ENCODE results near the gene LSM5.

Gene LSM5

DNA sequence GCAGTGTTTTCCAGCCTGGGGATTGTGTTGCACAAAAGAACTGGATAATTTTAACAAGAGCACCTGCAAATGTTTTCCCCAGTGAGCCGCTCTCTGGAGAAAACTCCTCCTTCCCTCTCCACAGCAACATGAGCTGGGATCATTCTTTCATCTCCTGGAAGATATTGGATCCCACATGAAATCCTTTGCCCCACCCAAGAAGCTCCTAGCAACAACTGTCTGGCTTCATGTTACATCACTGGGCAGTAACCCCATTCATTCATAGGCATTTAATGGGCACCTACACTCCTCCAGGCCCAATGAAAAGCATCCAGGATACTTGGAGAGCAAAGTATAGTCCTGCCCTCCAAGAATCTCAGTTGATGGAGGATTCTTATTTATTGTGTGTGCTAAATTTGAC lies 27.2 kb downstream of the LSM5 start:
- no peaks in the 10 kb centered on the region for H3K9me3 ChIP-seq (ENCODE audit: control insufficient read depth, insufficient read depth, low read length)
- H3K27ac ChIP-seq (ENCODE audit: low read length): no peak overlapping the region
- WGBS (ENCODE audit: insufficient coverage, insufficient read length): no CpG with 5 or more reads among the region's 1 CpG
- DNase-seq (ENCODE audit: low read depth, low spot score): no peak
- H3K4me3 ChIP-seq (ENCODE audit: low read length): no peak overlapping the region
- no peaks in the 10 kb centered on the region for H3K27me3 ChIP-seq (ENCODE audit: control insufficient read depth, insufficient read depth, low read length)
- H3K36me3 ChIP-seq (ENCODE audit: control insufficient read depth, insufficient read depth, low read length): no peaks in the 10 kb centered on the region
- H3K4me1 ChIP-seq (ENCODE audit: control insufficient read depth, insufficient read depth, low read length): peaks cover 1% of the 10 kb centered on the region; the same call in 1 of the 2 replicates

DNA sequence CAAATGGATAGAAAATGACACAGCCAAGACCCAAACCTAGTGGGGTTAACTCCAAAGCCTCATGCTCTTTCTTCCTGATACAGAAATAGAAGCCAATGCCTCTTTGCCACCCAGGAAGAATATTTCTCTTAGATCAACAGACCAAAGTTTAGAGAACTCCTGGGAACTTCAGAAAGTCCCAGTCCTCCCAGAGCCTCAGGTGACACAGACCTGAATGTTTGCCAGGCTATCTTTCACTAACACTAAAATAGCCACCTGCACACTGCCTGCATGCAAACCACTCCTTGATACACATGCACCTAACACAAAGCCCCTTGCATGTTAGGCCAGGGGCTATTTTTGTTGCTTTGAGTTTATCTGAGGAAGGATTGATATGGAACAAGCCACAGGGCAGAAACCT lies 27.7 kb downstream of the LSM5 start:
- Histone ChIP-seq H3K9me3 (ENCODE audit: control insufficient read depth, insufficient read depth, low read length) (no peaks in the 10 kb centered on the region), H3K27ac (ENCODE audit: low read length) (no peak overlapping the region), H3K4me3 (ENCODE audit: low read length) (no peak overlapping the region), H3K27me3 (ENCODE audit: control insufficient read depth, insufficient read depth, low read length) (no peaks in the 10 kb centered on the region), H3K36me3 (ENCODE audit: control insufficient read depth, insufficient read depth, low read length) (no peaks in the 10 kb centered on the region), H3K4me1 (ENCODE audit: control insufficient read depth, insufficient read depth, low read length) (peaks cover 1% of the 10 kb centered on the region; the same call in 1 of the 2 replicates)
- no peak for DNase-seq (ENCODE audit: low read depth, low spot score)

DNA sequence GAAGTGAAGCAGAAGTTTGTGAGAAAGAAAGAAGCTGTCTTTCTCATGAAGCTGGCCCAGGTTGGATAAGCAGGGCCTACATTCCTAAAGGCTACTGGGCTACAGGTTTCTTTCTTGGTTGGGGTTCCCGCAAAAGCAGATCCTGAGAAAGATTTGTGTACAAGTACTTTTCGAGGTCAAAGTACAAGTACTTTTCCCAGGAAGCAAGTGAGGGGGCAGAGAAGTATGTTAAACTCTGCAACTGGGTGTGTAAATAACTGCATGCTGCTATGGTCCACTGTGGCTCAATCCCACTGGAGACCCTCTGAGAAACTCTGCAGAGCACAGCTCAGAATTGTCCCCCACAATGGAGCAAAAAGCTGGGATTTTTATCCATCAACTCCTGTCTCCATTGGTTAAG lies 28.7 kb downstream of the LSM5 start:
- Histone ChIP-seq H3K9me3 (ENCODE audit: control insufficient read depth, insufficient read depth, low read length) (no peaks in the 10 kb centered on the region; the same call in 1 of the 2 replicates), H3K36me3 (ENCODE audit: control insufficient read depth, insufficient read depth, low read length) (no peaks in the 10 kb centered on the region; the same call in 1 of the 2 replicates), H3K4me1 (ENCODE audit: control insufficient read depth, insufficient read depth, low read length) (peaks cover 1% of the 10 kb centered on the region; the same call in 1 of the 2 replicates), H3K27me3 (ENCODE audit: control insufficient read depth, insufficient read depth, low read length) (no peaks in the 10 kb centered on the region), H3K4me3 (ENCODE audit: low read length) (no peak overlapping the region), H3K27ac (ENCODE audit: low read length) (no peak overlapping the region)
- no CpG with 5 or more reads among the region's 2 CpGs for WGBS (ENCODE audit: insufficient coverage, insufficient read length)
- no peak for DNase-seq (ENCODE audit: low read depth, low spot score)

DNA sequence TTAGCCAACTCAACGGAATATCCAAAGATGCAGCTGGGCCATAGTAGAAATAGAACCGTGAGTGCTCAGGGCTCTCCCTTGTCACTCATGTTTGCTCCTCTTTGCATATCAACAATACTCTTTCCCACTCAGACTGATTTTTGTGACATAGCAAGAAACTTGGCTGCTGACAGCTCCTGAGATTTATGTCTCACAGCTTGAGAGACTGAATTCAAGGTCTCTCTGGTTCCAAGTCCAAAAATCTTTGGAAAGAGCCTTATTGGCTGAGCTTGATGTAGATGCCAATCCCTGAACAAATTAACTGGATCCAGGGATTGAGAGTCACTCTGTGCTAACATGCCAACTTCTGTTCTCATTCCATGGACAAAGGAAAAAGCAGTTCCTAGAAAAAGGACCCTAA lies 30.4 kb downstream of the LSM5 start:
- WGBS (ENCODE audit: insufficient coverage, insufficient read length): no CpG with 5 or more reads among the region's 2 CpGs
- Histone ChIP-seq H3K4me1 (ENCODE audit: control insufficient read depth, insufficient read depth, low read length) (peaks cover 1% of the 10 kb centered on the region; the same call in 1 of the 2 replicates), H3K27me3 (ENCODE audit: control insufficient read depth, insufficient read depth, low read length) (no peaks in the 10 kb centered on the region), H3K4me3 (ENCODE audit: low read length) (no peak overlapping the region), H3K27ac (ENCODE audit: low read length) (no peak overlapping the region), H3K36me3 (ENCODE audit: control insufficient read depth, insufficient read depth, low read length) (no peaks in the 10 kb centered on the region; the same call in 1 of the 2 replicates), H3K9me3 (ENCODE audit: control insufficient read depth, insufficient read depth, low read length) (no peaks in the 10 kb centered on the region; the same call in 1 of the 2 replicates)
- DNase-seq (ENCODE audit: low read depth, low spot score): no peak

DNA sequence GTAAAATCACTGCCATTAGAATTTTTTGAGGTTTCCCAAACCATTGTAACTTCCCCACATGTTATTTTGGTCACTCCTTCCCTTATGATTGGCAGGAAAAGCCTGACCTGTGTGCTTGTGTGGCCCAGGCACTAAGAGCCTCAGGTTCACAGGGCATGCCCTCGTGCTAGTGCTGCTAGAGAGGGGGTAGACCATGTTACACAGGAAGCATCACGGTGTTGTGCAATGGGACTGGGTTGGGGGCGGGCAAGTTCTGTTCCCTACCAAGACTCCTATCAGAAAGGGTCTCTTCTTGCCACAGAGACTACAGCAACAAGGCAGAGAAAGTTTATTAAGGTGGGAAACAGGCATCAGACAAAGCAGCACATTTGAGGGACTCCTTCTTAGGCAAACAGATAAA lies 32.2 kb downstream of the LSM5 start:
- no peak overlapping the region for H3K27ac ChIP-seq (ENCODE audit: low read length)
- no peak overlapping the region for H3K4me3 ChIP-seq (ENCODE audit: low read length)
- no peaks in the 10 kb centered on the region for H3K27me3 ChIP-seq (ENCODE audit: control insufficient read depth, insufficient read depth, low read length)
- no peaks in the 10 kb centered on the region; the same call in 1 of the 2 replicates for H3K36me3 ChIP-seq (ENCODE audit: control insufficient read depth, insufficient read depth, low read length)
- no peak for DNase-seq (ENCODE audit: low read depth, low spot score)
- WGBS (ENCODE audit: insufficient coverage, insufficient read length): no CpG with 5 or more reads among the region's 3 CpGs
- H3K4me1 ChIP-seq (ENCODE audit: control insufficient read depth, insufficient read depth, low read length): no peaks in the 10 kb centered on the region
- no peaks in the 10 kb centered on the region; the same call in 1 of the 2 replicates for H3K9me3 ChIP-seq (ENCODE audit: control insufficient read depth, insufficient read depth, low read length)

DNA sequence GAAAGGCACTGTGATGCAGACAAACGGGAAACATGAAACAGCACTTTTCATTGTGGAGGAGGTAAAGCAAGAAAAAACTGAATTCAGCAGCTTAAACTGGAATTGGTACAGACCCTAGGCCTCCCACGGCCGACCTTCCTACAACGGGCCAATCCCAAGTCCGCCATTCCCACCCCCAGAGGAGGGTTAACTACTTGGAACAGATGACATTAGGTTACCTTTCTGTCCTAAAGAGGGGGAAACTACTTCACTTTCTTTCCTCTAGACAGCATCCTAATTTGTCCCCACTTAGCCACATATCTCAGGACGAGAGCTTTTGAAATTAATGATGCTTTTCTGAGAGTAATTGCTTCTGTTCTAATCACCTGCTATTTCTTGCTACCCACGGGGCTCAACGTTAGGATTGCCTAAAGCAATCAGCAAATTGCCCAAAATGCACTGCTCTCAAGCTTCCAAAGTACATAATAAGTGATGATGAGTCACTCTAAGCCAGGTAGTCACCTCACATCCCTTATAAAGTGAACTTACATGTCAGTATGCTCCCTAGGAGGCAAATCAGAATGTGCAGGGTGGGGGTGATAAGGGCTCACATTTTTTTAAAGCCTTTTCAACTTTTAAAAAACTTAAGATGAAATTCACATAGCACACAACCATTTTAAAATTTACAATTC lies 36.7 kb downstream of the LSM5 start:
- no peak overlapping the region for H3K27ac ChIP-seq (ENCODE audit: low read length)
- WGBS (ENCODE audit: insufficient coverage, insufficient read length): no CpG with 5 or more reads among the region's 8 CpGs
- no peaks in the 10 kb centered on the region for H3K27me3 ChIP-seq (ENCODE audit: control insufficient read depth, insufficient read depth, low read length)
- H3K4me3 ChIP-seq (ENCODE audit: low read length): no peak overlapping the region
- H3K9me3 ChIP-seq (ENCODE audit: control insufficient read depth, insufficient read depth, low read length): no peaks in the 10 kb centered on the region; the same call in 1 of the 2 replicates
- no peak for DNase-seq (ENCODE audit: low read depth, low spot score)
- H3K36me3 ChIP-seq (ENCODE audit: control insufficient read depth, insufficient read depth, low read length): no peaks in the 10 kb centered on the region; the same call in 1 of the 2 replicates
- H3K4me1 ChIP-seq (ENCODE audit: control insufficient read depth, insufficient read depth, low read length): no peaks in the 10 kb centered on the region

DNA sequence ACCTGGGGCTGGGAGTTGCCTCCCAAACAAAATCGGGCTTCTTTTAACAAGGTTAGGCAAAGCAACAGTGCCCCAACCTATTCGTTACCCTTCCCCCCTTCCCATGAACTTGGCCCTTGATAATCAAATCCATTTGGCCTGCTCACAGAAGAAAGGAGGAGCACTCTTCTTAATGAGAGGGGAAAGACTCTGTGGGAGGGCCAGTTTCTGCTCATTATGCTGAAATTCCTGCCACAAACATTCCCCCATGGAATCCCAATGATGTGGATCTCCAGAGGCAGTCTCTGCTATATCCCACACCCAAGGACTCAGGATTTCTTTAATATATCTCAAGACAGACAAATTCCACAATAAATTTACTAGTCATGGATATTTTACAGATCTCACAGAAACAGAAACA lies 43.0 kb downstream of the LSM5 start:
- Histone ChIP-seq H3K27me3 (ENCODE audit: control insufficient read depth, insufficient read depth, low read length) (no peaks in the 10 kb centered on the region), H3K4me3 (ENCODE audit: low read length) (no peak overlapping the region), H3K4me1 (ENCODE audit: control insufficient read depth, insufficient read depth, low read length) (no peaks in the 10 kb centered on the region), H3K36me3 (ENCODE audit: control insufficient read depth, insufficient read depth, low read length) (no peaks in the 10 kb centered on the region), H3K27ac (ENCODE audit: low read length) (no peak overlapping the region), H3K9me3 (ENCODE audit: control insufficient read depth, insufficient read depth, low read length) (no peaks in the 10 kb centered on the region)
- no peak for DNase-seq (ENCODE audit: low read depth, low spot score)
- no CpG with 5 or more reads among the region's 2 CpGs for WGBS (ENCODE audit: insufficient coverage, insufficient read length)

DNA sequence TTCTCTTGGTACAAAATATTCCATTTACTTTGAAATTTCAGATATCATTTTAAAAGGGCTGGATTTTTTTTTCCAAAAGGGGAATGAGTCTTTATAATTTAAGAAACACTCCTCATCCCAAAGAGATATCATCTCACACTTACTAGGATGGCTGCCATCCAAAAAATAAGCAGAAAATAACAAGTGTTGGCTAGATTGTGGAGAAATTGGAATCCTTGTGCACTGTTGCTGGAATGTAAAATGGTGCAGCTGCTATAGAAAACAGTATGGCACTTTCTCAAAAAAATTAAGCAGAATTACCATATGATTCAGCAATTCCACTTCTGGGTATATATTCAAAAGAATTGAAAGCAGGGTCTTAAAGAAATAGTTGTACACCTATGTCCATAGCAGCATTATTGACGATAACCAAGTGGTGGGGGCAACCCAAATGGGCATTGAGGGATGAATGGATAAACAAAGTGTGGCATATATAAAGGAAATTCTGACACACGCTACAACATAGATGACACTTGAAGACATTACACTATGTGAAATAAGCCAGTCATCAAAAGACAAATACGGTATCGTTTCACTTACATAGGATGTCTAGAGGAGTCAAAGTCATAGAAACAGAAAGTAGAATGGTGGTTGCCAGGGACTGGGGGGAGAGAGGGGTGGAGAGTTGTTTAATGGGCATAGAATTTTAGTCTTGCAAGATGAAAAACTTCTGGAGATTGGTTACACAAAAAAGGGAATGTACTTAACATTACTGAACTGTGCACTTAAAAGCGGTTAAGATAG lies 53.8 kb downstream of the LSM5 start:
- H3K27ac ChIP-seq (ENCODE audit: low read length): no peak overlapping the region
- no peak overlapping the region for H3K4me3 ChIP-seq (ENCODE audit: low read length)
- no CpG with 5 or more reads among the region's 5 CpGs for WGBS (ENCODE audit: insufficient coverage, insufficient read length)
- no peaks in the 10 kb centered on the region for H3K36me3 ChIP-seq (ENCODE audit: control insufficient read depth, insufficient read depth, low read length)
- H3K9me3 ChIP-seq (ENCODE audit: control insufficient read depth, insufficient read depth, low read length): no peaks in the 10 kb centered on the region
- no peaks in the 10 kb centered on the region for H3K4me1 ChIP-seq (ENCODE audit: control insufficient read depth, insufficient read depth, low read length)
- no peak for DNase-seq (ENCODE audit: low read depth, low spot score)
- no peaks in the 10 kb centered on the region for H3K27me3 ChIP-seq (ENCODE audit: control insufficient read depth, insufficient read depth, low read length)
